Endothelial cell of umbilical vein (primary cell): ENCODE measurements around the gene RRP36. TPM values are rescaled to one million over a fixed set of nuclear protein-coding genes. Genes with fewer than 3 reads are reported as not detected.

Experiments
- BruUV-seq: library from RNA; stranded (reverse); fragments of 400-500 nt; replicated peaks from 2 replicates; lab custom pipeline; 2021; lab: Mats Ljungman, UMichigan
- CTCF ChIA-PET: fragments of 300-600, 350-600 bp; sonication (Branson Sonifier 250); formaldehyde crosslinking; loops from one replicate; lab custom pipeline; 2021; ENCODE audit warnings: antibody characterized with exemption, inconsistent platforms; lab: Charles Lee
- POLR2A ChIA-PET: fragments of 300-600, 350-600 bp; sonication (Branson Sonifier 250); formaldehyde crosslinking; loops from one replicate; lab custom pipeline; 2021; ENCODE audit warnings: antibody characterized with exemption, inconsistent platforms; lab: Charles Lee
- DNase-seq: peaks from one replicate; pipeline ENCODE4 v3.0.0-alpha.2; 2011; ENCODE audit warnings: low read depth, low spot score
- FAIRE-seq: peaks from 2 replicates; lab custom pipeline; 2011; peaks lifted over from hg19 to GRCh38; lab: Jason Lieb, UNC
- H2AFZ ChIP-seq: 2 replicates; pipeline ENCODE4 v1.6.0; 2012; ENCODE audit warnings: low read depth, low read length, control low read depth, inconsistent platforms
- H3K27ac ChIP-seq: 2 replicates; pipeline ENCODE4 v1.5.1; 2011; ENCODE audit warnings: low read depth, mild to moderate bottlenecking, control low read depth, low read length, moderate library complexity; ENCODE audit not compliant: insufficient read depth
- H3K27me3 ChIP-seq, 2 experiments: 2 replicates each; pipeline versions ENCODE4 v1.6.0 to v1.6.1; 2011; ENCODE audit warnings: low read length in 2 of 2, mixed read lengths in 1 of 2; ENCODE audit not compliant: control insufficient read depth in 2 of 2, insufficient read depth in 2 of 2
- H3K36me3 ChIP-seq, 2 experiments: 2 replicates in 1 of 2; 3 replicates in 1 of 2; pipeline ENCODE4 v1.5.1; 2011; ENCODE audit warnings: low read length in 2 of 2, mild to moderate bottlenecking in 1 of 2, moderate library complexity in 1 of 2; ENCODE audit not compliant: control insufficient read depth in 2 of 2, insufficient read depth in 2 of 2; ENCODE audit errors: extremely low read depth in 1 of 2
- H3K4me1 ChIP-seq: 3 replicates; pipeline ENCODE4 v1.5.1; 2011; ENCODE audit warnings: mild to moderate bottlenecking, low read length; ENCODE audit not compliant: control insufficient read depth, insufficient read depth; ENCODE audit errors: extremely low read depth
- H3K4me2 ChIP-seq: 2 replicates; pipeline ENCODE4 v1.6.1; 2011; ENCODE audit warnings: low read length, control low read depth, mixed read lengths; ENCODE audit not compliant: insufficient read depth
- H3K4me3 ChIP-seq, 3 experiments: fragments of 200-600 bp in 1 of 3; sonication (generic), shearing (Covaris generic) in 1 of 3; replicated peaks in 1 of 3; 2 replicates each; pipeline ENCODE4 v1.5.1; 2011 to 2016; ENCODE audit warnings: control low read depth in 3 of 3, low read length in 3 of 3, mild to moderate bottlenecking in 2 of 3, inconsistent platforms in 1 of 3, low read depth in 1 of 3, moderate library complexity in 1 of 3; ENCODE audit not compliant: insufficient read depth in 1 of 3
- H3K79me2 ChIP-seq: 2 replicates; pipeline ENCODE4 v1.6.0; 2012; ENCODE audit warnings: low read length, inconsistent platforms; ENCODE audit not compliant: control insufficient read depth, insufficient read depth
- H3K9ac ChIP-seq: replicated peaks from 2 replicates; pipeline ENCODE3; 2011; ENCODE audit warnings: low read length, control low read depth; ENCODE audit not compliant: insufficient read depth; ENCODE audit errors: extremely low read depth
- H3K9me1 ChIP-seq: replicated peaks from 3 replicates; pipeline ENCODE4 v1.6.0; 2011; ENCODE audit warnings: mild to moderate bottlenecking, low read length; ENCODE audit not compliant: control insufficient read depth, insufficient read depth; ENCODE audit errors: extremely low read depth
- H3K9me3 ChIP-seq: replicated peaks from 2 replicates; pipeline ENCODE4 v1.5.1; 2012; ENCODE audit warnings: low read length, inconsistent platforms; ENCODE audit not compliant: control insufficient read depth, insufficient read depth
- H4K20me1 ChIP-seq: replicated peaks from 2 replicates; pipeline ENCODE3; 2011; ENCODE audit warnings: mild to moderate bottlenecking, low read length; ENCODE audit not compliant: control insufficient read depth, insufficient read depth; ENCODE audit errors: extremely low read depth
- EZH2 ChIP-seq: IDR thresholded peaks from 2 replicates; pipeline ENCODE4 v1.6.1; 2012; ENCODE audit warnings: borderline replicate concordance, low read depth, mild to moderate bottlenecking, moderate library complexity, low read length, inconsistent platforms; ENCODE audit not compliant: severe bottlenecking
- FOS ChIP-seq: IDR thresholded peaks from 2 replicates; pipeline ENCODE4 v1.6.1; 2011; ENCODE audit warnings: mild to moderate bottlenecking, low read length, moderate library complexity, borderline replicate concordance; ENCODE audit not compliant: insufficient read depth
- GATA2 ChIP-seq: IDR thresholded peaks from 2 replicates; pipeline ENCODE4 v1.7.0; 2011; ENCODE audit warnings: low read depth, mild to moderate bottlenecking, moderate library complexity, mixed read lengths, low read length; ENCODE audit not compliant: insufficient read length, insufficient read depth
- JUN ChIP-seq: IDR thresholded peaks from 2 replicates; pipeline ENCODE4 v1.6.1; 2011; ENCODE audit warnings: borderline replicate concordance, low read depth; ENCODE audit not compliant: insufficient read length, insufficient read depth
- MYC ChIP-seq: IDR thresholded peaks from one replicate; pipeline ENCODE4 v1.6.1; 2011; ENCODE audit warnings: mild to moderate bottlenecking, low read depth, low read length
- POLR2A ChIP-seq: IDR thresholded peaks from 2 replicates; pipeline ENCODE4 v1.6.1; 2012; ENCODE audit warnings: low read depth, mild to moderate bottlenecking, control low read depth, low read length
- POLR2AphosphoS5 ChIP-seq: IDR thresholded peaks from 2 replicates; pipeline ENCODE4 v1.6.1; 2012; ENCODE audit warnings: low read depth, mild to moderate bottlenecking, control low read depth, low read length, moderate library complexity; ENCODE audit not compliant: insufficient read depth
- dilution Hi-C: fragments of 300-500 bp; cut with MboI; formaldehyde crosslinking; loops from one replicate; pipeline ENCODE4 v1.15.0; 2019; ENCODE audit warnings: low sequenced_read_pairs; ENCODE audit not compliant: extremely low pct_ligation_motif_present
- intact Hi-C: fragments of 100-400 bp; cut with micrococcal nuclease; formaldehyde crosslinking; loops from one replicate; pipeline ENCODE4 v1.10.0; 2022
- polyA plus RNA-seq, 4 experiments: library from polyadenylated mRNA; depleted of rRNA in 3 of 4; stranded (reverse) in 3 of 4; unstranded in 1 of 4; fragments of >200 nt; gene quantifications; 2 replicates each; pipeline versions ENCODE4 v1.2.1 to v1.2.3, GENCODE V29; 2011 to 2012; ENCODE audit warnings: missing spikeins in 1 of 4
- total RNA-seq: library from RNA; stranded (reverse); gene quantifications from 2 replicates; pipeline ENCODE4 v1.2.3, GENCODE V29; 2021
- TF ChIP-seq, protein P1 (sequence below): IDR thresholded peaks from 2 replicates; pipeline ENCODE4 v1.6.1; 2011; ENCODE audit not compliant: insufficient read depth, insufficient read length
- TF ChIP-seq, protein P2 (sequence below), 2 donors: IDR thresholded peaks; 1 replicate in 1 of 2; 2 replicates in 1 of 2; pipeline ENCODE4 v1.5.1; 2011; ENCODE audit warnings: low read length in 2 of 2, mild to moderate bottlenecking in 2 of 2, moderate library complexity in 2 of 2, control low read depth in 1 of 2, inconsistent platforms in 1 of 2, low read depth in 1 of 2; ENCODE audit not compliant: insufficient read depth in 1 of 2; ENCODE audit errors: extremely low read depth in 1 of 2

RRP36 gene
- total and polyA plus RNA-seq, 2 donors (not counting 3 experiments of a cell fraction or from before 2014, with no cell fraction given), result 40.2 to 103 TPM

DNA sequence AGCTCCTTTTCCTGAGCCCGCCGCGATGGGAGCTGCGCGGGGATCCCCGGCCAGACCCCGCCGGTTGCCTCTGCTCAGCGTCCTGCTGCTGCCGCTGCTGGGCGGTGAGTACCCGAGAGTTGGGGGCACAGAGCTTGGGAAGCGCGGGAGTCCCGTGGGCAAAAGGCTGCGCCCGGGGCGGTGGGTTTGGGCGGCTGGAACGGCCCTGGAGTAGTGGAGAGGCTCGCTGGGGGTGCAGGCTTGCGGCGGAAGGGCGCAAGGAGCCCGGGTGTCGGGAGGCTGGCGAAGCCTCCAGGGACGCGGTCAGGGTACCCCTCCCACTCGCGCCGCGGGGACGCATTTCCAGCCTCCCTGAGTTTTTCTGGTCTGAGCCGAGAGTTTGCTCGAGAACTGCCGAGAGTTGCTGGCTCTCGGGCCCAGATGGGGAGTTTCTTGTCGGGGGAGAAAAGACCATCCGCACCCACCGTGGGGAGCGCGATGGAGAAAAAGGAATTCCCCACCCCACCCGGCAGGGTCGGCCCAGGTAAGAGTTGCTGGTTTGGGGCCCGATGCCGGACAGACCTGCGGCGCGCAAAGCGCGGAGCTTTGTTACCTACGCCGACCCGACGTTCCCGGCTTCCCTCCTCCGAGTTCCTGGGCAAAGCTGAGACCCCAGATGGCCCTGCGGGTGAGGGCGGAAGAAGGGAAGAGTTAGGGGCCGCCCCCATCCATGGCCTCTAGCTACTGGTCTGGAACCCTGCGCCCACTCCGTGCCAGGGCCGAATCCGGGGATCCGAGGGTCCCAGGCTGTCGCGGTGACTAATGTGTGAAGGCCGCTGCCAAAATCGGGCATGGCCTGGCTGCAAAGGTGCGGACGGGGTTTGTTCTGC, 55.3 kb downstream of the RRP36 start:
- intact Hi-C loops, result no loop called here
- ChIA-PET POLR2A (interaction anchor here (0.5 to 1.5 kb wide), 2 partner anchors 17 to 122 kb away, joined by 3 to 4 read pairs; partner anchors contain the start of genes KLC4 and MRPL2), CTCF (interaction anchor here (0.7 to 4.4 kb wide), 5 partner anchors 21 to 66 kb away, joined by 3 to 22 read pairs (median 3); no protein-coding TSS in a partner anchor)
- Histone ChIP-seq H3K4me1 (peaks cover 7% of the 10 kb centered on the region), H3K79me2 (no peaks in the 10 kb centered on the region), H3K9me1 (no peaks in the 10 kb centered on the region), H3K36me3 (peaks cover 0 to 5% of the 10 kb centered on the region in 2 experiments), H3K9ac (peak overlapping the region; percentile 81), H3K27ac (peak overlapping the region; percentile 2), H2AFZ (peak overlapping the region; percentile 91), H3K4me2 (peak overlapping the region; percentile 55), H4K20me1 (no peaks in the 10 kb centered on the region), H3K9me3 (no peaks in the 10 kb centered on the region), H3K27me3 (peaks cover 0 to 6% of the 10 kb centered on the region in 2 experiments), H3K4me3 (peak overlapping the region; percentile 57 to 88 (median 74))
- FAIRE-seq (peak; percentile 70), DNase-seq (no peak)
- dilution Hi-C loops, result no loop called here
- TF ChIP-seq GATA2 (no peak), POLR2A (no peak), FOS (no peak), POLR2AphosphoS5 (no peak), EZH2 (no peak), MYC (no peak), JUN (no peak)
- TF ChIP-seq, protein P1, sequence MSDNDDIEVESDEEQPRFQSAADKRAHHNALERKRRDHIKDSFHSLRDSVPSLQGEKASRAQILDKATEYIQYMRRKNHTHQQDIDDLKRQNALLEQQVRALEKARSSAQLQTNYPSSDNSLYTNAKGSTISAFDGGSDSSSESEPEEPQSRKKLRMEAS, result no peak
- TF ChIP-seq, protein P2, sequence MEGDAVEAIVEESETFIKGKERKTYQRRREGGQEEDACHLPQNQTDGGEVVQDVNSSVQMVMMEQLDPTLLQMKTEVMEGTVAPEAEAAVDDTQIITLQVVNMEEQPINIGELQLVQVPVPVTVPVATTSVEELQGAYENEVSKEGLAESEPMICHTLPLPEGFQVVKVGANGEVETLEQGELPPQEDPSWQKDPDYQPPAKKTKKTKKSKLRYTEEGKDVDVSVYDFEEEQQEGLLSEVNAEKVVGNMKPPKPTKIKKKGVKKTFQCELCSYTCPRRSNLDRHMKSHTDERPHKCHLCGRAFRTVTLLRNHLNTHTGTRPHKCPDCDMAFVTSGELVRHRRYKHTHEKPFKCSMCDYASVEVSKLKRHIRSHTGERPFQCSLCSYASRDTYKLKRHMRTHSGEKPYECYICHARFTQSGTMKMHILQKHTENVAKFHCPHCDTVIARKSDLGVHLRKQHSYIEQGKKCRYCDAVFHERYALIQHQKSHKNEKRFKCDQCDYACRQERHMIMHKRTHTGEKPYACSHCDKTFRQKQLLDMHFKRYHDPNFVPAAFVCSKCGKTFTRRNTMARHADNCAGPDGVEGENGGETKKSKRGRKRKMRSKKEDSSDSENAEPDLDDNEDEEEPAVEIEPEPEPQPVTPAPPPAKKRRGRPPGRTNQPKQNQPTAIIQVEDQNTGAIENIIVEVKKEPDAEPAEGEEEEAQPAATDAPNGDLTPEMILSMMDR (IDR thresholded peaks at IDR 0.05; ENCODE audit: extremely low read depth in 1 of 2, insufficient read depth in 1 of 2, low read depth in 1 of 2, low read length in 2 of 2), result no peak
- TSS peak; percentile 22 for BruUV-seq
